Erythroblast (primary cell): ENCODE data around the gene ZEB2.
A peak's percentile ranks its signal among the peaks of the same experiment; 100 is the strongest.

ENCODE experiments used
- DNase-seq, 2 experiments: peaks; one replicate each; lab custom pipeline; 2025; lab: John Stamatoyannopoulos, UW
- GATA1 ChIP-seq: IDR thresholded peaks from 2 replicates; pipeline ENCODE4 v1.6.1; 2011; ENCODE audit warnings: low read depth, mild to moderate bottlenecking, control low read depth, low read length, moderate library complexity
- POLR2A ChIP-seq: IDR thresholded peaks from 2 replicates; pipeline ENCODE4 v1.6.1; 2011; ENCODE audit warnings: mild to moderate bottlenecking, low read length

Gene ZEB2

GRCh38 chr2:144484201-144484948 lies 35.5 kb downstream of the ZEB2 start:
- DNase-seq, result no peak
- no peak for TF ChIP-seq POLR2A
- no peak for TF ChIP-seq GATA1

- no peak for DNase-seq
- TF ChIP-seq GATA1 (no peak), POLR2A (no peak)
These were observed 38.3 kb downstream of the ZEB2 start for GRCh38 chr2:144481666-144482065.

DNA sequence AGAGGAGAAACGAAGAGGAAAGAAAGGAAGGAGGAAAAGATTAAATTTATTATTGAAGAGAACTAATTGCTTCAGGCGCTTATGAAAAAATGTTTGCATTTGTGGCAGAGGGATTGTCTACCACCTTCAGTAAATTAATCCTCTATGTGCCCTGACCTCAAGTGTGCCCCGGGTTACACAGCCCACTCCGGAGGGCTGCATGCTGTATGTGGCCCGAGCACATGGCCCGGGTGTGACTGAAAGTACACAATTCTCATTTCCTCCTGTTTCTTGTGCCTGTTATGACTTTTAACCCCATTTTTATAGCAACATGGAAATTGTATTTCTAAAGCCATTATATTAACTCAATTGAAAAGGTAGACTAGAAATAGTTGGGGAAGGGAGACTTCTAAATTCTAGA lies 38.8 kb downstream of the ZEB2 start:
- TF ChIP-seq POLR2A (no peak), GATA1 (no peak)

DNA sequence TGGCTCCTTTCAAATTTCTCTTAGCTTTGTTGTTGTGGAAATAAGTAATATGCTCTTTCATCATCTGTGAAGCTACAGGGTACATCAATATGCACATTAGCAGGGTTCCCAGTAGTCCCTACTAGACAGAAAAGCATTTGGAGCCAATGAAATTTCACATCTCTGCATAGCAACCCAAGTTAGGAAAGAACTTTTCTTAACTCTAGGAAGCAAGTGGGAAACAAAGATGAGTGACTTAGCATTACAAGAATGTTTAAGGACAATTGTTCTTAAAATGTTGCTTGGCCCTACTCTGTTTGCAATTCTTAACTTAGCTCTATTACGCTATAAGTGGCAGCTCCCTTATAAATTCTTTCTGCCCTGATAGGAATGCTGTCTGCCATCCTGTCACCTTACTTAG lies 39.6 kb downstream of the ZEB2 start:
- TF ChIP-seq GATA1 (no peak), POLR2A (no peak)
- no peak for DNase-seq

More for the DNA sequence above, 38.8 kb downstream of the ZEB2 start:
- no peak for DNase-seq

GRCh38 chr2:144479659-144480058 lies 40.3 kb downstream of the ZEB2 start:
- no peak for TF ChIP-seq GATA1

GRCh38 chr2:144479138-144479537 lies 40.8 kb downstream of the ZEB2 start:
- TF ChIP-seq GATA1 (no peak), POLR2A (no peak)
- DNase-seq, result no peak

More at GRCh38 chr2:144479659-144480058, 40.3 kb downstream of the ZEB2 start:
- no peak for DNase-seq

DNA sequence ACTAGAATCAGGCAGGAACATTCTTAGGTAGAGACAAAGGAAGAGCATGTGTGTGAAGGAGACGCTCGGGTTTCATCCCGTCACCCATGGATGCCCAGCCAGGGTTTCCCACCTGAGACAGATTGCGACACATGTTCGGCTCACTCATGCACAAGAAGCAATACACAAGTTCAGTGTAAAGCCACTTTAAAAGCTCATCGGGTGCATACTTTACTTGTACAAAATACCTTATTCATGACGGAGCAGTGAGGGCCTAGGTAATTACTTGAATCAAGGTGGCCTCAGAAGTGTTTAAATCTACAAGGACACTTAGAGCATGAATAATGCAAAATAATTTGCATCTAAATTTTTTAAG lies 42.0 kb downstream of the ZEB2 start:
- TF ChIP-seq GATA1 (no peak), POLR2A (no peak)
- no peak for DNase-seq

- TF ChIP-seq POLR2A, result no peak
- no peak for TF ChIP-seq GATA1
- no peak for DNase-seq
These were observed 42.5 kb downstream of the ZEB2 start for GRCh38 chr2:144477281-144477956.

GRCh38 chr2:144476682-144477081 lies 43.2 kb downstream of the ZEB2 start:
- TF ChIP-seq GATA1 (no peak), POLR2A (no peak)
- DNase-seq, result no peak

DNA sequence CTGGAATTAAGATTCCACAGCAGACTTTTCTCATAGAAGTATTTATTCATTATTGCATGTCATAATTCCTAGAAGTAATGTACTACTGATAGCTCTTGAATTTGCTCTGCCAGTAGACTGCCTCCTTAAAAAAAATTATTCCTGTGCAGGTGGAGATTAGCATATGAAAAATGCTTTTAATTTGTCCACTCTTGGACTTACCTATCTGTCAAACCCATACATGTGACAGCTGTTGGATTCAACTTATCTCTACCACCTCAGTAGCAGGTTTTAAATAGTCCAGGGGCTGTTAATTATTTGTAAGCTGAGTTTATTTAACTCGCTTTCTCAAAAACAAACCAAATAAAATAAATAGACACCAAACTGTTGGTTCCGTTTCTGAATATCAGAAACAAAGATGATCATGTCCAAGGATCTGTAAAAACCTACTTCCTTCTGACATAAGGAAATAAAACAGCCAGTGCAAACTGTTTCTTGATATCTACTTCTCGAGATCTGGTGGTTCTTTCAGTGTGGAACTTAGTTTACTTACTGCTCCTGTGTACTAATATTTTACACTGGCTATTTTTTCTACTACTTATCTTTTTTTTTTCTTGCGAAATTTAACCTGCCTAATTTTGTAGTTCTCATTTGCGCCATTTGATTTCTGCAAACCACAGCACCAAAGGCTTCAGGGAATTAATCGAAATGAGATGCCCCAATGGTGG lies 44.2 kb downstream of the ZEB2 start:
- TF ChIP-seq POLR2A, result no peak
- no peak for TF ChIP-seq GATA1
- peak; percentile 24 to 67 for DNase-seq

DNA sequence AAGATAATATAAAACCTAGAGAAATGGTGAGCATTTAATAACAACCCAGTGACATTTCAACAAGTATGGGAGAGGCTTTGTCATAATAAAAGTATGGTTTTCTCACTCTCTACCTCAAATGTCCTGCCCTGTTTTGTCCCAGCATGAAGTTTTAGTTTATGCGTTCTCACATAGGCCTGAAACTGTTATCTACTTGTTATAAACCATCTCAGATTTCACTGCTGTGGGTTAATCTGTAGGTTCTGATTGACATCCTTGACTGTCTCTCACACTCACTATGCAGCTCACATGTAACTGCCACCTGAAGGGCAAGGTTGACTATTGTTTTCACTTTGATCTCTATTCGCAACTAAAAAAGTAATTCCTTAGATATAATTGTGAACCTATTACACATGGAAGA lies 44.9 kb downstream of the ZEB2 start:
- no peak for DNase-seq
- TF ChIP-seq GATA1 (no peak), POLR2A (no peak)

DNA sequence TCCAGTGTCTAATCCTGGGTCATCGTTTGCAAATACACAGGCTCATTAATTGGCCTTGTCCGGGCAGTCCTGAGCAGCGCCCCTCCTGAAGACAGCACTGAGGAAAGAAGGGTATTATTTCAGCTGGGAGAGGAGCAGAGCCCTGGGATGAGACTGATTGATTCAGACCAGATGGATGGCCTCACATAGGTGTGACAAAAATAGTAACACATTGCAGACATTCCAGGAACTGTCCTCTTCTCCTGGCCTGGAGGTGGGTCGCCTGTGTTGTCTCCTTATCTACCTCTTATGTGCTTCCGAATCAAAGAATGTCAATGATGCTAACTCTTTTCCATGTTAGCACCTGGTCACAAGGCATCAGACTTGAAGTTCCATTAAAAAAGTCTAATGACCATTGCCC lies 45.9 kb downstream of the ZEB2 start:
- no peak for TF ChIP-seq POLR2A
- no peak for TF ChIP-seq GATA1

DNA sequence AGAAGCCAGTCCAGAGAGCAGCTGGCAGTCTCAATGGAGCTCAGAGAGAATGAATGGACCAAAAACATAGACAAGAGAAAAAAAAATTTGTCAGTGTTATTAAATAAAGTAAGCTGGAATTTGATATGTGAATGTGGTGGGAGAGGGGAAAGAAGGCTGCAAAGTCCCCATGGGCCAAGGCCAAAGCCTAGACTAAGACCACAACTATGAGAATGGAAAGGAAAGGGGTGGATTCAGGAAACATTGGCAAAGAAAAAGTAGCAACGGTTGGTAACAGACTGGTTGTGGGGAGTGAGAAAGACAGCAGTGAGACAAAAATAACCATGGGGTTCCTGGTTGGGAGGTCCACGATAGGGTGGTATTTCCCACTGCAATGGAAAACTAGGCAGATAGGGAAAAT lies 47.0 kb downstream of the ZEB2 start:
- no peak for DNase-seq
- TF ChIP-seq GATA1, result no peak
- no peak for TF ChIP-seq POLR2A

More for the DNA sequence above, 45.9 kb downstream of the ZEB2 start:
- DNase-seq, result no peak

DNA sequence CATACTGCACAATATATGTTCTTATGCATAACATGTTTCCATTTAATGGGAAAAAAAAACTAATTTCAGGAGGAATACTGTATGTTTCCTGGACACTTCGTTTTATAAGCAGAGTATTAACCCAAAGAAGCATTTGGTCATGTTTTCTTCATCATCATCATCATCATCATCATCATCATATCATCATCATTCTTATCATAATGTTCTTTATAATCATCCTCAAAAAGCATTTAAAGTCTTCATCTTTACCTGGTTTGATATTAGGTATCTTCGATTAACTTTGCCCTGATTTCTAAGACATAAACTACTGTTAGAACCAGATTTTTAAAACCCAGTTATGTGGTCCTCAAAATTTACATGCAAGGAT lies 47.9 kb downstream of the ZEB2 start:
- TF ChIP-seq POLR2A (no peak), GATA1 (no peak)
- DNase-seq, result no peak

DNA sequence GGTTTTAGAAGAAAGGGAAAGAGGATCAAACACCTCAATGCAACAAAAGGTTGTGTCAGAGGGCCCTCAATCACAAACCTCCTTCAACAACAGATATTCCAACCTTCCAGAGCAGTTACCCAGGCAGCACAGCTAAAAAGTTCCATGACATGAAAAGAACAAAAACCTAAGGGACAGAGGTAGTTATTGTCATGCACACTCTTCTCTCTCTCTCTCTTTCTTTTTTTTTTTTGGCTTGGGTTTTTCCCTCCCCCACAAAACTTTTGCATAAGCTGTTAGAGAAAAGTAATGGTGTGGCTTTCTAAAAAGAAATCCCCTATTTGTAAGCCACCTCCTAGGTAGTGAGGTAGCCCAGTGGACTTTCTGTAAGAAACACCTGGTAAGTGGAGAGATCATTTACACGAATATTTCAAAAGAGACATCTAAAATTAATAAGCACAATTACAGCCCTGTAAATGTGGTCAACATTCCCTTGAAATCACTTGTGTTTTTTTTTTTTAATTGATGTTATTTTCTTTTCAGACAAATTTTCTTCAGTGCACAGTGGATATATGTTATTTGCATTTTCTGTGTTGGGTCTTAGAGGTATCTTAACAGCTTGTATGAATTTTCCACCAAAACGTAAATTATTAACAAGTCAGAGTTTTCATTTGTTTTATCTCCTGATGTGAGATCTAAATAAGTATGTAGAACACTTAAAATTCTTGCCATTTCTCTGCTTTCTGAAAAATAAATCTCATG lies 48.4 kb downstream of the ZEB2 start:
- TF ChIP-seq GATA1 (no peak), POLR2A (no peak)
- DNase-seq, result no peak
